ENCODE data around the gene INPP5F. TPM values are rescaled to one million over a fixed set of nuclear protein-coding genes. Genes with fewer than 3 reads are reported as not detected.

INPP5F gene
- total and polyA plus RNA-seq, 2 donors (not counting 1 experiment from before 2014, with no cell fraction given) = 15.0 to 23.3 TPM

- Histone ChIP-seq H3K27ac (ENCODE audit: insufficient read depth, low read length) (no peak overlapping the region), H3K9me3 (ENCODE audit: control insufficient read depth, insufficient read depth, low read depth, low read length) (no peaks in the 10 kb centered on the region), H2AFZ (ENCODE audit: low read length) (no peak overlapping the region)
These were observed 35.3 kb downstream of the INPP5F start for GRCh38 chr10:119761106-119761505.

GRCh38 chr10:119762035-119762434 lies 36.2 kb downstream of the INPP5F start:
- no peak for DNase-seq (ENCODE audit: low read depth in 2 of 2)
- Histone ChIP-seq H3K4me1 (ENCODE audit: control insufficient read depth, extremely low read depth, insufficient read depth, low read length) (peaks cover 3% of the 10 kb centered on the region), H3K36me3 (ENCODE audit: control insufficient read depth, insufficient read depth, low read length) (no peaks in the 10 kb centered on the region), H3K9ac (ENCODE audit: insufficient read depth, low read length) (no peak overlapping the region), H3K4me2 (ENCODE audit: extremely low read depth, insufficient read depth, low read length) (no peak overlapping the region), H3K9me3 (ENCODE audit: control insufficient read depth, insufficient read depth, low read depth, low read length) (no peaks in the 10 kb centered on the region), H3K27ac (ENCODE audit: insufficient read depth, low read length) (no peak overlapping the region), H3K79me2 (ENCODE audit: control insufficient read depth, insufficient read depth, low read length) (no peaks in the 10 kb centered on the region), H3K4me3 (replicated peaks in 1 of 4; ENCODE audit: control extremely low read depth in 1 of 4, insufficient read depth in 1 of 4, low read depth in 3 of 4, low read length in 4 of 4) (no peak overlapping the region), H4K20me1 (ENCODE audit: control insufficient read depth, extremely low read depth, insufficient read depth, low read length) (no peaks in the 10 kb centered on the region), H3K27me3 (ENCODE audit: control insufficient read depth, insufficient read depth, low read length) (no peaks in the 10 kb centered on the region), H2AFZ (ENCODE audit: low read length) (no peak overlapping the region)
- TF ChIP-seq CTCF (conservative IDR thresholded peaks at IDR 0.05 in 1 of 2, IDR thresholded peaks at IDR 0.05 in 1 of 2; ENCODE audit: low read depth in 1 of 2, low read length in 2 of 2) (no peak), EZH2 (IDR thresholded peaks at IDR 0.05; ENCODE audit: low read length, missing control alignments) (no peak)

More at GRCh38 chr10:119761106-119761505, 35.3 kb downstream of the INPP5F start:
- H3K9ac ChIP-seq (ENCODE audit: insufficient read depth, low read length) = no peak overlapping the region
- no peaks in the 10 kb centered on the region for H3K36me3 ChIP-seq (ENCODE audit: control insufficient read depth, insufficient read depth, low read length)
- H3K4me1 ChIP-seq (ENCODE audit: control insufficient read depth, extremely low read depth, insufficient read depth, low read length) = peaks cover 3% of the 10 kb centered on the region
- TF ChIP-seq EZH2 (IDR thresholded peaks at IDR 0.05; ENCODE audit: low read length, missing control alignments) (no peak), CTCF (conservative IDR thresholded peaks at IDR 0.05 in 1 of 2, IDR thresholded peaks at IDR 0.05 in 1 of 2; ENCODE audit: low read depth in 1 of 2, low read length in 2 of 2) (no peak)
- H3K4me2 ChIP-seq (ENCODE audit: extremely low read depth, insufficient read depth, low read length) = peak overlapping the region; percentile 77
- H4K20me1 ChIP-seq (ENCODE audit: control insufficient read depth, extremely low read depth, insufficient read depth, low read length) = no peaks in the 10 kb centered on the region
- no peaks in the 10 kb centered on the region for H3K27me3 ChIP-seq (ENCODE audit: control insufficient read depth, insufficient read depth, low read length)
- no peaks in the 10 kb centered on the region for H3K79me2 ChIP-seq (ENCODE audit: control insufficient read depth, insufficient read depth, low read length)
- DNase-seq (ENCODE audit: low read depth in 2 of 2) = peak; percentile 90 to 93
- no peak overlapping the region for H3K4me3 ChIP-seq (replicated peaks in 1 of 4; ENCODE audit: control extremely low read depth in 1 of 4, insufficient read depth in 1 of 4, low read depth in 3 of 4, low read length in 4 of 4)

- peaks cover 3% of the 10 kb centered on the region for H3K4me1 ChIP-seq (ENCODE audit: control insufficient read depth, extremely low read depth, insufficient read depth, low read length)
These were observed 37.3 kb downstream of the INPP5F start for GRCh38 chr10:119762805-119763798.

More at GRCh38 chr10:119762805-119763798, 37.3 kb downstream of the INPP5F start:
- Histone ChIP-seq H3K9ac (ENCODE audit: insufficient read depth, low read length) (no peak overlapping the region), H3K27ac (ENCODE audit: insufficient read depth, low read length) (no peak overlapping the region), H3K9me3 (ENCODE audit: control insufficient read depth, insufficient read depth, low read depth, low read length) (no peaks in the 10 kb centered on the region), H3K79me2 (ENCODE audit: control insufficient read depth, insufficient read depth, low read length) (no peaks in the 10 kb centered on the region), H3K4me2 (ENCODE audit: extremely low read depth, insufficient read depth, low read length) (no peak overlapping the region), H2AFZ (ENCODE audit: low read length) (no peak overlapping the region), H3K36me3 (ENCODE audit: control insufficient read depth, insufficient read depth, low read length) (no peaks in the 10 kb centered on the region), H3K27me3 (ENCODE audit: control insufficient read depth, insufficient read depth, low read length) (no peaks in the 10 kb centered on the region), H4K20me1 (ENCODE audit: control insufficient read depth, extremely low read depth, insufficient read depth, low read length) (no peaks in the 10 kb centered on the region), H3K4me3 (replicated peaks in 1 of 4; ENCODE audit: control extremely low read depth in 1 of 4, insufficient read depth in 1 of 4, low read depth in 3 of 4, low read length in 4 of 4) (no peak overlapping the region)
- peak in 1 of 2 donors; percentile 70 for DNase-seq (ENCODE audit: low read depth in 2 of 2)
- TF ChIP-seq CTCF (conservative IDR thresholded peaks at IDR 0.05 in 1 of 2, IDR thresholded peaks at IDR 0.05 in 1 of 2; ENCODE audit: low read depth in 1 of 2, low read length in 2 of 2) (no peak), EZH2 (IDR thresholded peaks at IDR 0.05; ENCODE audit: low read length, missing control alignments) (no peak)
